HG03108 (cell line): Measurements from ENCODE around the gene KCNIP1.

Experiments
- ATAC-seq: cut with Tn5 transposase; IDR thresholded peaks from one replicate; pipeline ENCODE4 v1.9.1; 2021; ENCODE audit warnings: moderate library complexity; ENCODE audit not compliant: unreplicated experiment

KCNIP1 gene

DNA sequence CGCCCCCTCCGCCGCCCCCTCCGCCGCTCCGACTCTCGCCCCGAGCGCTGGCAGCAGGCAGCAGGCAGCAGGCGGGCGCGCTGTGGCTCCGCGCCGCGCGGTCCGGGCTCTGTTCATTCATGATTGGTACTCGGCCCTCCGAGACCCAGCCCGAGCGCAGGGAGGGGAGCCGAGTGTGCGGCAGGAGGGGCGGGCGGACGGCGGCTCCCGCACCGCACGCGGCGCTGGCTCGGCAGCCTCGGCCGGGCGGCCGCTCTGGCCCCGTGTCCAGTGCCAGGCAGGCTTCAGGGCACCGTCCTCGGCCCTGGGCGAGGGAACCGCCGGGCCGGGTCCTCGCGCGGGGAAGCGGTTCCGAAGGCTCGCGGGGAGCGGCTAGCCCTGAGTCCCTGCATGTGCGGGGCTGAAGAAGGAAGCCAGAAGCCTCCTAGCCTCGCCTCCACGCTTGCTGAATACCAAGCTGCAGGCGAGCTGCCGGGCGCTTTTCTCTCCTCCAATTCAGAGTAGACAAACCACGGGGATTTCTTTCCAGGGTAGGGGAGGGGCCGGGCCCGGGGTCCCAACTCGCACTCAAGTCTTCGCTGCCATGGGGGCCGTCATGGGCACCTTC lies at the start of gene KCNIP1:
Gene KCNIP1 (plus strand): TSS at position 31 of the 607 bp plus-strand sequence.
- no peak for ATAC-seq

GRCh38 chr5:170463426-170463825 lies 40.4 kb upstream of the KCNIP1 start:
- no peak for ATAC-seq

DNA sequence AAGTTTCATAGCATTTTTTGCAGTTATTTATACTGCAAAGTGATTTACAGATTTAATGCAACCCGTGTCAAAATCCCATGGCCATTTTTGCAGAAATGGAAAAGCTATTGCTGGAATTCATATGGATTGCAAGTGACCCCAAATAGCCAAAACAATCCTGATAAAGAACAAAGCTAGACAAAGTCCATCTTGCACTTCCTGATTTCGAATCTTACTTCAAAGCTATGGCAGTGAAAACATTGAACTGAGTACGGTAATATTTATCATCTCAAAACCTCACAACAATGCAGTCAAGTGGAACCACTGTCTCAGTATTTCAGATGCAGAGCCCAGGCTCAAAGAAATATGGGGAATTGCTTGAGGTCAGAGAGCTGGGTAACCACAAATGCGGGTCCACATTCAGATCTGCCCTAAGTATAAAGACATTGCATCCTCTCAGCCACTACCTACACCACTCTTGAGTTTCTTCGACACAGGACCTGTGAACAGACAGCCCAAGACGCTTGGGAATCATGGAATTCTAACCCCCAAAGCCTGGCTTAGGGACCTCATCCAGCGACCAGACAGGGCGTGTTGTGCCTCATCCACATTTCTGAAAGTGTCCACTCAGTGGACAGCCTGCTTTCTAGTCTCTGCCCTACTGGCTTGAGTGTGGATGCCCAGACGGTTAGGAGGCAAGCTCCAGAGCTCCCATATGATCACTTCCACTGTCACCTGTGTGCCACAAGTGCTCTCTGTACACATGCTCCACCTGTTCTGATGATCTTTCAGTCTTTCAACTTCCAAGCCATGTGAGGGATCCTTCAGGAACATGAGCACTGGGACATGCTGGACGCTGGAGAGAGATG lies 39.3 kb upstream of the KCNIP1 start:
- no peak for ATAC-seq

DNA sequence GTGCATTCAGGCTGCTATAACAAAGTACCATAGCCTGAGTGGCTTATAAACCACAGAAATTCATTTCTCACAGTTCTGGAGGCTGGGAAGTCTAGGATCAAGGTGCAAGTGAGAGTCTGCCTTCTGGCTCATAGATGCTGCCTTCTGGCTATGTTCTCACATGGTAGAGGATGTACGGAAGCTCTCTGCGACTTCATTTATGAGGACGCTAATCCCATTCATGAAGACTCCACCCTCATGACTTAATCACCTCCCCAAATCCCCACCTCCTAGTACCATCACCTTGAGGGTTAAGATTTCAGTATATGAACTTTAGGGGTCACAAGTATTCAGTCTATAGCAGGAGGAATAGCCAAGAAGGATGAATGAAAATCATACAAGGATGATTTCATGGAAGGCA lies 37.3 kb upstream of the KCNIP1 start:
- ATAC-seq: no peak

- ATAC-seq: no peak
These were observed 36.7 kb upstream of the KCNIP1 start for GRCh38 chr5:170466988-170467707.

DNA sequence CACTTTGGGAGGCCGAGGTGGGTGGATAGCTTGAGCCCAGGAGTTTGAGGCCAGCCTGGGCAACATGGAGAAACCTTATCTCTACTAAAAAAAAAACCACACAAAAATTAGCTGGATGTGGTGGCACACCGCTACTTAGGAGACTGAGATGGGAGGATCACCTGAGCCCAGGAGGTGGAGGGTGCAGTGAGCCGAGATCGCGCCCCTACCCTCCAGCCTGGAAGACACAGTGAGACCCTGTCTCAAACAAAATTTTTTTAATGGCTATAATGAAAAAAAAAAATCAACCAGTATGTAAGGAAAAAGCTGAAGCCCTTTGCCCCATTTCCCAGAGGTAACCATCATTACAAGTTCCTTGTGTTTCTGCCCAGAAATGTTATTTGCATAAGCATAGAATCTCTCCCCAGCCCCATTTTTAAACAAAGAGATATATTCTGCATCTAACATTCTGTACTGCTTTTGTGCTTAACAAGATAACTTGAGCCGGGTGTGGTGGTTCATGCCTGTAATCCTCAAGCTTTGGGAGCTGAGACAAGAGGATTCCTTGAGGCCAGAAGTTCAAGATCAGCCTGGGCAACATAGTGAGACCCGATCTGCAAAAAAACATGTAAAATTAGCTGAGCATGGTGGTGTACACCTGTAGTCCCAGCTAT lies 35.1 kb upstream of the KCNIP1 start:
- no peak for ATAC-seq

- ATAC-seq: no peak
These were observed 34.4 kb upstream of the KCNIP1 start for GRCh38 chr5:170469414-170469813.

- ATAC-seq: no peak
These were observed 33.5 kb upstream of the KCNIP1 start for GRCh38 chr5:170470275-170470674.

- ATAC-seq: no peak
These were observed 32.9 kb upstream of the KCNIP1 start for GRCh38 chr5:170470808-170471404.

DNA sequence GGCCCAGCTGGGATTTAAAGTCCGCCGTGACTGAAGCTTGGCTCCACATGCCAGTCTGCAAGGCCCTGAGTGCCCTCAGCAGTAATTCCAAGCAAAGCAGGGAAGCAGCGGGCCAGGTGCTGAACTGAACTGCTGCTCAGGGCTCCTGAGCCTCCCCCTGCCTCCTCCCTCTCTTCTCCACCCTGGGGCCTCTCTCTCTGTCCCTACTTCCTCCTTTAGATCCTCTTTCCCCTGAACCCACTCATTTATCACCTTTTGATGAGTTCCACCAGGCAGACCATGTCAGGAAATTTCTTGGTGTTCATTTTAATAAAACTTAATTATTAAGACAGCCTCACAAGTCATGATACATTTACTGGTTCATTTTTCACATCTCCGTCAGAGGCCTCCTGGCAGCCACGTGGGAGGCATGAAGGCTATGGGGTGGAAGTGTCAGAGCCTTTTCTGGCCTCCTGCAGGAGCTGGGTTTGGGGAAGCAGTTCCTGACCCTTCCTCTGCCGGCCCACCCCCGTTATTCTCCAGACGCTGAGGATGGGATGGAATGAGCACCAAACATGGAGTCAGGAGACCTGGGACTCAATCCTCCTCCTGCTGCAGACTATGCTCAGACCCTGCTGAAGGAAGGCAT lies 32.2 kb upstream of the KCNIP1 start:
- no peak for ATAC-seq

DNA sequence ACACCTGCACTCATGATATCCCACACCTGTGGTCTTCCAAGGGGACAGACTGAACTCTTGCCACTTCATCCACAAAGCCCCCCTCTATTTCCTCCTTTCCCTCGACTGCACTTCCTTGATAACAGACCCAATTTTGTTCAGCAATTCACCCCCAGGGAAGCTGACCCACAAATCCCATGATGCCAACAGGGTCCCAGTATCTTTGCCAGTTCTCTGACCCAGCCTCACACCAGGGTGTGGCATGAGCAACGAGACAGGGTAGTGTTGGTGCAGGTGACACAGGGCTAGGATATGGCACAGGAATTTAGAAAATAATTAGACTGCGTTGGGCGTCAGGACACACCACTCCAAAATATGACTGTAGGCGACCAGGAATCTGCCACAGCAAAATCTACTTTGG lies 30.2 kb upstream of the KCNIP1 start:
- ATAC-seq: no peak

DNA sequence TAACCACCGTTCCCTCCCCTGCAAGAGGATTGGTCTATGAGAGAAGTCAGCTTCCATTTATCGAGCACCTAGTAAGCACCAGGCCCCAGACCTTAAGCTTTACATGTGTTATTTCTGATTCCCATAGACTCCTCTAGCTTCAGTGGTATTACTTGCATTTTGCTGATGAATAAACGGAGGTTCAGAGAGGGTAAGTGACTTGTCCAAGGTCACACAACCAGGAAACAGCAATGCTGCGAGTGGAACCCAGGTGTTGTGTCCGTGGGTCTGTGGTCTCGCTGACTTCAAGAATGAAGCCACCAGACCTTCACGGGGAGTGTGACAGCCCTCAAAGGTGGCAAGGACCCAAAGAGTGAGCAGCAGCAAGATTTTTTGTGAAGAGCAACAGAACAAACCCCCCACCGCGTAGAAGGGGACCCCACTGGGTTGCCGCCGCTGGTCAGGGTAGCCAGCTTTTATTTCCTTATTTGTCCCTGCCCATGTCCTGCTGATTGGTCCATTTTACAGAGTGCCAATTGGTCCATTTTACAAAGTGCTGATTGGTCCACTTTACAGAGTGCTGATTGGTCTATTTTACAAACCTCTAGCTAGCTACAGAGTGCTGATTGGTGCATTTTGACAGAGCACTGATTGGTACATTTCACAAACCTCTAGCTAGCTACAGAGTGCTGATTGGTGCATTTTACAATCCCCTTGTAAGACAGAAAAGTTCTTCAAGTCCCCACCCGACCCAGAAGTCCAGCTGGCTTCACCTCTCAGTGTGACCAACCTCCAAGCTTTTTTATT lies 29.1 kb upstream of the KCNIP1 start:
- ATAC-seq: no peak

DNA sequence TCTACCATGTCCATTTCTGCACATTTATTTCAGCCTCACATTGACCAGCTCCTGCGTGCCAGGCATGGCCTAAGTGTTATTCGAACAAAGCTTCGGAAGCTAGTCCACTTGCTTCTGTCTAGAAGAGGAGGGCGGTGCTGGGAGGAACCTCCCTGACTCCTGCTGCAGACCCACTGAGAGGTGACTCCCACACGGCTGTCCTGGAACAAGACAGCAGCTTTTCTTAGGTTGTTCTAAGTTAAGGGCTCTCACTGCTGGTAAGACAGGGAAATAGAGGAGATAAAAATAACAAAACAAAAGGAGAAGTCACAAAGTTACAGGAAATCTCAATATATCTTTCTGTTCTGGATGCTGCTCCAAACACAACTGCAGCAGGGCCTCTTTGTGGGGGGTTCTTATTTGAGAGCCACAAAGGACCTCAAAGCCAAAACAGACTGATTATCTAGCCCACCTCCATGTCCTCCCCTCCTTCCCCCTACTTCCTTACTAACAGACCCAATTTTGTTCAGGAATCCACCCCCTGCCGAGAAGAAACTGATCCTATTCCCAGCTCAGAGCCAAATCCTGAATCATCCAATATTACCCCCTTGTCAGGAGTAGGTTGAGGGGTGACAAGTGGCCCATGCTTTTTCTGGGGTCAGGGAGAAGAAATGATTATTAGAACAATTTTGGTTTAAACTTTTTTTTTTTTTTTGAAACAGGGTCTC lies 28.4 kb upstream of the KCNIP1 start:
- ATAC-seq: no peak

GRCh38 chr5:170476704-170477103 lies 27.1 kb upstream of the KCNIP1 start:
- ATAC-seq: no peak

GRCh38 chr5:170477906-170478305 lies 25.9 kb upstream of the KCNIP1 start:
- ATAC-seq: no peak

GRCh38 chr5:170478306-170478705 lies 25.5 kb upstream of the KCNIP1 start:
- ATAC-seq: no peak

DNA sequence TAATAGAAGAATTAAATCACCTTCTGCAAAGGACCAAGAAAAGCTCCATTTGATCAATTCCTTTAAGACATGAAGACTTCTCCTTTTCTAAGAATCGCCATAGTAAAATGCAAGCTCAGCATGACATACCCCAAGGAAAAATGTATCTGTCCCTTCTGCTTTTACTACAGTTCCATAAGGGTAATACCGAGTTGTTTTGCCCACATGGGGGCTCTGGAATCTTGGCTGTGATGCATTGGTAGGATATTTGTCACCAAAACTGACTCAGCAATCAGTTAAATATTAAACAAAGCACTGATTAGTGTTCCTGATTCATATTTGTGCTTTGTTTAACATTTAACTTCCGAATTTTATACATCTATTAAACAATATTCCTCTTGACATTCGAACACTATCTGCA lies 24.3 kb upstream of the KCNIP1 start:
- ATAC-seq: no peak

DNA sequence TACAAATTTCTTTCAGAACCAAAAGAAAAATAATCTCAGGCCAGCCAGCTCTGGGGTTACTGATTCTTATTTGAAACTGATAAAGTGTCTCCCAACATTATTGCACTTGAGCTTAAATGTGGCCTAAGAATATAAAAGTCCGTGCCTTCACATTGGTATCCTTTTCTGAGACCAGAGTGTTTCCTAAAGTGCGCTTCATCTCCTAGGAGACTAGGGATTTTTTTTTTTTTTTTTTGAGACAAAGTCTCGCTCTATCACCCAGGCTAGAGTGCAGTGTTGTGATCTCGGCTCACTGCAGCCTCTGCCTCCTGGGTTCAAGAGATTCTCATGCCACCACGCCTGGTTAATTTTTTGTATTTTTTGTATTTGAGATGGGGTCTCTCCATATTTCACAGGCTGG lies 23.6 kb upstream of the KCNIP1 start:
- ATAC-seq: no peak

DNA sequence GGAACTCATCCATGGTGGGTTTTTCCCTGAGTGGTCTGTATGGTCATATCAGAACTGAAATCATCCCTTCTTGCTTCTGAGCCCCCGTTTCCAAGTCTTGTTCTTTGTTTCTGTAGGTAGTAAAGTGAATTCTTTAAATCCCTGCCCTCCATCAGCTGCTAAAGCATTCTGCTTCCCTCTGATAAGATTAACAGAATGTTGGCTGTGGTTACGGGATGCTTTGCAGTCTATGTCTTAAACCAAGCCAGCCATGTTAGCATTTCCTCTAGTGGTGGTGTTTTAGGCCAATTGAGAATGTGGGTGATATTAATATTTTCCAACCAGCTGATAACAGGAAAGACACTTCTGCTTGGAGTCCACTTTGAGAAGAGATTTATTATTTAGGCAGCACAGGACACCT lies 22.0 kb upstream of the KCNIP1 start:
- ATAC-seq: no peak
